HG02840 (cell line): ENCODE data around the gene HCN1.
"Not testable (repeated sequence)": the region's sequence is repeated elsewhere in the genome, so short reads cannot be mapped to it uniquely, and the experiment has no call there.

Experiments used
- ATAC-seq: cut with Tn5 transposase; IDR thresholded peaks from one replicate; pipeline ENCODE4 v1.9.1; 2021; ENCODE audit warnings: mild to moderate bottlenecking, moderate library complexity, moderate number of reproducible peaks; ENCODE audit not compliant: unreplicated experiment, low FRiP score

Gene HCN1

DNA sequence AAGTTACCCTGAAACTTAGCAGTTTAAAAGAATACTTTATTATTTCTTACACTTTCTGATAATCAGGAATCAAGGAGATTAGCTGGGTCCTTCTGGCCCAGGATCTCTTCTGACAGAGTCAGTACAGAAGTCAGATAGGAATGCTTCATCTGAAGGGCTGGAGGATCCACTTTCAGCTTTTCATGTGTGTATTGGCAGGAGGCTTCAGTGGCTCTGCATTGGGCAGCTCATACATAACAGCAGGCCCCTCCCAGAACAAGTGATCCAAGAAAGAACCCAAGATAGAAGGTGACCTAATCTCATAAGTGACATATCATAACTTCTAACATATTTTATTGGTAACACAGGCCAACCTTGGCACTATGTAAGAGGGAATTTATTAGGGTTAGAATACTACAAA is 258.4 kb downstream of the HCN1 start:
- ATAC-seq: no peak

DNA sequence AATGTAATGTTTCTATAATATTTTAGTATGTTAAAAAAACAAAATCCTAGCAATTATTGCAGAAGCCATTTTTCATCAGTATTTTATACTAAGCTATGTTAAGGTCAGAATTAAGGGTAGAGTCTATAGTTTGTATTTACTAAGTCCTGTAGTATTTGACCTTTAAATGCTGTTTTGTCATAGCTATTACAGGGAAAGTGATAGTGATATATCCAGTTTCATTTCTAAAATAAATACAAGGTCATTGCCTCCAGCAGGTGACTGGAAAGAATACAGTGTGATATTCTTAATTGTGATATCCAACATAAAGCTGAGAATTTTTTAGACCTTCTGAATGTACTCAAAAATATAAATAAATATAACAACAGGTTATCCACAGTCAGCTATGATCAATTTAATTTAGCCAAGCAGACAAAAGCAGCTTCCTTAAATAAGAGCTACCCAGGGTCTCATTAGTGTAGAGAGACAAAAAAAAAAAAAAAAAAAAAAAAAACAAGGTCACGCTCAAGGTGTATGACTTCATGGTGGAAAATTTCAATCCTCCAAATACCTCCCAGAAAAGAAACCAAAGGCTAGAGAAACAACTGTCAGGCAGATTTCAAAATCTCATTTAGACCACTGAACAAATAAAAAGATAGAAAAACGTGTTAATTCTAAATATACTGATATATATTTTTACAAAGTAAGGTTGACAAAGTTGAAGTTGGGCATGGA is 278.7 kb downstream of the HCN1 start:
- ATAC-seq: no peak

DNA sequence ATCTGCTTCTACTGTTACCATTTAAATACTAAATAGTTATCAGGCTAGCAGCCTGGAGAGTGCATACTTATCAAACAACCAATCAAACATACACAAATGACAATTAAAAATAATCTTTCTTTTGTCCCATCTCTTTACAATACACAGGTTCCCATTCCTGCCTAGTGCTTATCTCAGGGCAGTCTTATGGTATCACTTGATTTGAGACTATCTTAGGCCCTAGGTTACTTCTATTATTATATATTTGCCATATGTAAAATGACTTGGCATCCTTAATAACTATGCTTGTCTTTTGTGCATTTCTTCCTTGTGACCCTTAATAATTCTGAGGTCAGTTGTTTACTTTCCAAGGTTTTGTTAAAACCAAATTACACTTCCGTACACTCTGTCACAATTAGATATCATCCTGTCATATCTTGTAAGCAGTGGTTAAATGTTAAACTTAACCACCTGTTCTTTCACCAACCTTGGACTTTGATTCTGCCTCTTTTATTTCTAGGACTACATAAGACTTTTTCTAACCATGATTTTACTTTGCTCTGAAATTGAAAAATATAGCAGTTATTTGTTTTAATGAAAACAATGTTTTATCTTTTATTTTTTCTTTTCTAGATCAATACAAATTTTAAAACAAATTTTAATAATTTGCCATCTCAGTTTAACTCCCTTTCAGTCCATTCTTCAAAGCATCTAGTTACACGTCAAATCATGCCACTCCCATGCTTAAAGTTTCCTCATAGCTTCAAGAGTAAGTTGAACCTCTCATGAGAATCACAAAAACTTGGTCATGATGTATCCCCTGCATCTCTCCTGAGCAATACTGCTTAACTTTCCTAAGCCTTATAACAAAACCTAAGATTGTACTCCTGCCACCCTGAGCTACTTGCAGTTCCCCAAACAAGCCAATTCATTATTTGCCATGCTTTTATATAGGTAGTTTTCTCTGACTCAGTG is 281.3 kb downstream of the HCN1 start:
- ATAC-seq: no peak

DNA sequence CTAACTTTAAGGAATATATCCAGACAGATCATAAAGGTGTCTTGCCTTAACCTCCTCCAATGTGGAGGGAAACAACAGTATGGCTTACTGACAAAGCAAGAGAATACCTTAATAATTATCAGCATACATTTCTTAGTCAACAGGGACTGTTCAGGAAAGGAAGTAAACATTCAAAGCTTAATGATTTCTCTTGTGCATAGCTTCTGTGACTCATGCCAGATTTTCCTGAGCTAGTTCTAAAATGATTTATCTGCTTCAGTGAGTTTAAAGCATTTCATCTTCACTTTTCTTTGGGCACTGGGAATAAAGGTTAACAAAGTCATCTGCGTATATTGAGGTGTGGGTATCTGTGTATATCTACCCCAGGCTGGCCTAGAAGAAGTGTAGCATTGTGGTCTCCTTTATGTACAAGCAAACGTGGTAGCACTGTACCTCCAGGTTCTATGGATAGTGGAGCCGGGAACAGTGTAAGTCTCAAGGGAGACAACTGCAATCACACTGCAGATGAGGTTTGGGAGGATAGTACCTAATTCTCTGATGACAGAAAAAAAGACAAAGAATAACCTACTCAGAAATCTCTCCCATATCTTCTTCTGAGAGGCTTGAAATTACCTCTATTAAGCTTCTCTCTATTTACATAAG is 284.1 kb downstream of the HCN1 start:
- no peak for ATAC-seq

DNA sequence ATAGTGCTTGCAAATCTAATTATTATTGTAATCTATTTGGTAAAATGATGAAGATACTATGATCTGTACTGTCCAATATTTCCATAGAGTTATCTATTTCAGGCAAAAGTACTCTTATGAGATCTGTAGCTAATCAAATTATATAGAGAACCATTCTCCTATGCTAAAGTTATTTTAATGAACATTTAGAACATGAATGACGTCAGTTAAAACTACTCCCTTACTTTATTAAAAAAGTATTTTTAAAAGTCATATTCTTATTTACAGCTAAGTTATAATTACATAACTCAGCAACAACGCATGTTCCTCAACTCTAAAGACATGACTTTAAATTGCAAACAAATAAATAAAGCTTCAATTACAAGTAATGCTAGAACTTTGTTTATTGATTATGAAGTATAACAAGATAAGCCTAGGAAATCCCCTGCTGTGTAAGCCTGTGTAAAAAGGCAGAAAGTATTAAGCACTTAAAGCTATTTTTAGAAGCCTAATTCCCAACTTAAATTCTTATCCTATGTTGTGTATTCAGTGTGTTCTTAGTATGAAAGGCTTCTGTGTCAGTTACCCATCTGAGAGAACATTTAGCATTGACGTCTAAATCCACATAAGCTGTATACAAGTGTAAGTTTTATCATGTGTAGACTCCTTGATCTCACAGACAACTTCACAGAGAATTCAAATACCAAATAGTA is 285.7 kb downstream of the HCN1 start:
- ATAC-seq: no peak

DNA sequence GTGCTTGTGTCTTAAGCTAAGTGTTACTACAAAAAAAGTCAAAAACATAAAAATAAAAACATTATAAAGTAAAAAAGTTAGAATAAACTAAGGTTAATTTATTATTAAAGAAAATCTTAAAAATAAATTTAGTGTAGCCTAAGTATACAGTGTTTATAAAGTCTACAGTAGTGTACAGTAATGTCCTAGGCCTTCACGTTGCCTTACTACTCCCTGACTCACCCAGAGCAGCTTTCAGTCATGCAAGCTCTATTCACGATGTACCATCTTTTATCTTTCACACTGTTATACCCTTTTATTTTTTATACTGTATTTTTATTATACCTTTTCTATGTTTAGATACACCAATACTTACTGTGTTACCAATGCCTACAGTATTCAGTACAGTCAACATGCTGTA is 288.1 kb downstream of the HCN1 start:
- ATAC-seq: no peak

DNA sequence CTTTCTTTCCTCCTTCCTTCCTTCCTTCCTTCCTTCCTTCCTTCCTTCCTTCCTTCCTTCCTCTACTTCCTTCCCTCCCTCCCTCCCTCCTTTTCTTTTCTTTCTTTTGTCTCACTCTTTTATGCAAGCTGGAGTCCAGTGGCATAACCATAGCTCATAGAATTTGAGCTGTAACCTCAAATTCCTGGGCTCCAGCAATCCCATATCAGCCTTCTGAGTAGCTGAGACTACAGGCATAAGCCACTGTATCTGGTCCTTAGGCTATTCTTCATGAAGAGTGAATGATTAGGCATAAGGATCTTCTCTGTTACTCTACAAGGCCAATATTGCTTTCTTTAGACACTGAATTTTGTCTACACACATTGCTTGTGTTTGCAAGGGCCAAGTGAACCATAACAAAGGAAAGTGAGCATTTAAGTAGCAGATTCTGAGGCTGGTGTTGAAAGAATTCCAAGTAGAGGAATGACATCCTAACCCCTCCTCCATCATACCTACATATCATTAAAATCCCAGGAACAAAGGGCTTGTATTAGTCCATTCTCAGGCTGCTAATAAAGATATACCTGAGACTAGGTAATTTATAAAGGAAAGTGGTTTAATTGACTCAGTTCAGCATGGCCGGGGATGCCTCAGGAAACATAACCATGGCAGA is 293.2 kb downstream of the HCN1 start:
- no peak for ATAC-seq

DNA sequence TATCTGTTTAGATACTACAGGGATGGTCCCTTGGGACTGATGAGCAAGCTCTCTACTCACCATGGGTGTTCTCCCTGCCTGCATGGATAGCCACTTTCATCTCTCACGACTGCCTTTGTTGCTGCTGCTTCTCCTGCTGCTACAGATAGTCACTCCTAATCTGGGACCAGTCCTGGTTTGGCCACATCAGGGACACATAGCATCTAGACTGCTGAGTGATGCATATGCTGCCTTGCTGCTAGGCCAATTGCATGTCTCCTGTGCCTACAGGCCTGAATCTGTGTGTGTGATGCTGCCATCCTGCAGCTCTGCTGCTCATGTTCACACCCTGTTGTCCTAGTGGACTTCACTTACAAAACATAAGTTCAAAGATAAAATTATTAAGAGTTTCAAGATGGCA is 297.1 kb downstream of the HCN1 start:
- ATAC-seq: no peak

DNA sequence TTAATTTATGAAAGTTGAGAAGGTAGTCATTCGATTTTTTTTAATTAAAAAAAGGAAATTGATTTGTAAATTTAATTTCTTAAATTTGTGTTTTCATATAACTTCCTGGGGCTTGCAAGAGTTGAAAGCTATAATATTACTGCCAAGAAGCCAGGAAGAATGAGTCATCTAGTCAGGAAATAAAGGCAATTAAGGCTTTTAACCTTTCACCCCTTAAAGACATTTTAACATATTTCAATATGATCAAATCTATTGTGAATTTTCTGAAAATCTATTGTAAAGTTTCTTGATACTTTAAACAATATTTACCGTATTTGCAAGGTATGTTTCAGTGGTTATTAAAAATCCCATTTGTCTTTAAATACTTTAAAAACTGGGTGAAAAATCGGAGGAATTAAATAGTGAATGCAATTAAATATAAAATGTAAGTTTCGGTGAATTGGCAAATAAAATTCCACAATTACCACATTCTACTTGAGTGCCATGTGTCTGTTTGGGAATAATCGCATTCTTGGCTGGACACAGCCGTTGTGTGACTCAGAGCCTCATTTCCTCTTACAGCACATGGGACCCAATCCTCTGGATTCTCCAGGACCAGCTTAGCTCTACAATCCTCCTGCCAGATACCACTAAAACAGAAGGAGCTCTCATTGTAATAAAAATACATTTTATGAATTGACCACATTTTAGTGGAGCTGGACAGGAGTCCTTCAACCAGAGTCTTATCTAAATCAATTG is 310.7 kb downstream of the HCN1 start:
- ATAC-seq: no peak

DNA sequence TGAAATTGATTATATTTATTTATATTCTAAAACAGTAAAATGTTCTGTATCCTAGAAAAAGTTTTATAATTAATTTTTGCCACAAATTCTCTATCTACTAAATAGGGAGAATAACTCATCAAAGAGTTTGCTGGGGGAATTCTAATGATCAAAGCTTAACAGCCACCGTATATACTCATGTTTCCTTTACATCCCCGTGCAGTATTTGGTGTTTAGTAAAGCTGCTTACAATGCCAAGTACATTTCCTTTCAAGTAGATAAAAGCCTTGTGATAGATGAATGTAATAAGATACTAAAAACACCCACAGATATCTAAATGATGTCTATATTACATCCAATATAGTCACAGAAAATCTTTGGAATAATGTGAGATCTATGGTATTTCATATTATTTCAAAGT is 312.2 kb downstream of the HCN1 start:
- ATAC-seq: no peak

DNA sequence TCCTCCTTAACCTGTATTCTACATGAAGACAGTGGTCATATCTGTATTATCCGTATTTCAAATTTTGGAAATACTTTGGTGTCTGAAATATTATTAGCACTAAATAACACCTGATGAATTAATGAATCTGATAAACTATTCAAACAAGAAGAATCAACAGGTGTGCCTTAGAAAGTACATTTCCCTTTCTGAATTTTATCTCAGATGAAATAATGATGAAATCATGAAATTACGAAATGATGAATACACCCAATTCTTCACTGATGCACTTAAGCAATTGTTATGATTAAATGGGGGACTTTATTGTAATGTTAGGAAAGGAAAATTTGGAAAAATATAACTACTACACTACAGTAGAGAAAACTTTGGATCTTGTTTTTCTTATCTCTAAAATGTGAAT is 313.6 kb downstream of the HCN1 start:
- no peak for ATAC-seq

DNA sequence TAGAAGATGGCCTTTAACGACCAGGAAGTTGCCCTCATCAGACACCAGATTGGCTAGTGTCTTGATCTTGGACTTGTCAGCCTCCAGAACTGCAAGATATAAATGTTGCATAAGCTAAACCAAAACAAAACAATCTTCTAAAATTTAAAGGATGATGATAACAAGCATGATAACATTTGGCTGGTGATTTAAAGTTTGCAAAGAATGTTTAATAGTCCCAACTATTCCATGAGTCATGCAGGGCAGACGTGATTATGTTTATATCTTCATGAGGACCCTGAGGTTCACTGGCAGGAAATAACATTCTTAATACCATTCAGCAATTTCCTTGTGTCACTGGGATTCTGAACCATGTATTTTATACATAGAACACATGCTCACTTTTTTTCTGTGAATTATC is 319.8 kb downstream of the HCN1 start:
- no peak for ATAC-seq

DNA sequence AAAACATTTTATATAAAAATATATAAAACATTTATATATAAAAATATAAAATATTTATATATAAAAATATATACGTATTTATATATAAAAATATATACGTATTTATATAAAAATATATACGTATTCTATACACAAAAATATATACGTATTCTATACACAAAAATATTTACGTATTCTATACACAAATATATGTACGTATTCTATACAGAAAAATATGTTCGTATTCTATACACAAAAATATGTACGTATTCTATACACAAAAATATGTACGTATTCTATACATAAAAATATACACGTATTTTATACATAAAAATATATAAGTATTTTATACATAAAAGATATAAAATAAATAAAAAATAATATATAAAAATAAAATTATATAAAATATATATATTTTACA is 323.6 kb downstream of the HCN1 start:
- no peak for ATAC-seq

DNA sequence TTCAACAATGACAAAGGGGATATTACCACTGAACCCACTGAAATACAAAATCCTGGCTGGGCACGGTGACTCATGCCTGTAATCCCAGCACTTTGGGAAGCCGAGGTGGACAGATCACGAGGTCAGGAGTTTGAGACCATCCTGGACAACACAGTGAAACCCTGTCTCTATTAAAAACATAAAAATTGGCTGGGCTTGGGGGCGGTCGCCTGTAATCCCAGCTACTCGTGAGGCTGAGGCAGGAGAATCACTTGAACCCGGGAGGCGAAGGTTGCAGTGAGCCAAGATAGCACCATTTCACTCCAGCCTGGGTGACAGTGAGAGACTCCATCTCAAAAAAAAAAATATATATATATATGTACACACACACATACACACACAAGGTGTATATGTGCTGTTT is 324.8 kb downstream of the HCN1 start:
- not testable (repeated sequence) for ATAC-seq

DNA sequence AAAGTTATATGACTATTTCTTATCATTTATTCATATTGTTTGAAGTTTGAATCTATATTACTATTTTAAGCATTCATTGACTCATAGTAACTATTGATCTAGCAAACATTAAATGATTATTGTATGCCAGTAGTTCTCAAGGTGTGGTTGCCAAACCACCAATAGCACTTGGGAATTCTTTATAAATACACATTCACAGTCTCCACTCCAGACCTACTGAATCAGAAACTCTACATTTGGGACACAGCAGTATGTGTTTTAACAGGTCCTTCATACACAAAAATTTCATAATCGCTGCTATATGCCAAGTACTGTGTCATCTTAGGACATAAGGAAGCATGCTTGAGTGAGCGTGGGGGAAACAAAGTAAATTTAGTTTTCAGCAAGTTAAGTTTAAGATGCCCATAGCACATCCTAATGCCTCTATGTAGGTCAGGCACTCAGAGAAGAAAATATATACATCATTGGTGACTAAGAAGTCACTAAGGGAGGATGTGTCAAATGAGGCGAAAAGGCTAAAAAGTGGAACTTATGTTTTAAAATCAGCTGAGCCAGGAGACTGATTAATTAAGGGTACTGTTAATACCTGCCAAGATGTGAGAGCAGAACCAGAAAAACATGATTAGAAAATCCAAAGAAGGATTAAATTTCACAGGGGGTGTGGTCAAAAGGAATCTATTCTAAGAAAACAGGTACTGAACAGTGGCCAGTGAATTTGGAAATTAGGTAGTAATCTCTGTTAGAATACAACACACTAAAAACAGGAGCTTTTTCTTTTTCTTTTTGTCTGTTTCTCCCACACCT is 340.8 kb downstream of the HCN1 start:
- ATAC-seq: no peak

DNA sequence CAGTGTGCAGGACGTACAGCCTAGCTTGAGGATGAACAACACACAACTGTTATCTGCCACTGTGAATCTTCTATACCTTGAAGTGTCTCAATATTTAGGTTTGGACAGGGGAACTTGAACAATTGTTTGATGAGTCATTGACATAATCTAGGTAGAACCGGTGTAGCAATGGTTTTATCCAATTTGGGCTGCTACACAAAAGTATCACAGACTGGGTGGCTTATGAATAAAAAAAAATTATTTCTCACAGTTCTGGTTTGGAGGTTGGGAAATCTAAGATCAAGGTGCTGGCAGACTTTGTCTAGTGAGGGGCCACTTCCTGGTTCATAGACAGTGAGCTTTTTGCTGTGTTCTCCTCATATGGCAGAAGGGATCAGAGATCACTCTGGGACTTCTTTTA is 359.7 kb downstream of the HCN1 start:
- no peak for ATAC-seq

DNA sequence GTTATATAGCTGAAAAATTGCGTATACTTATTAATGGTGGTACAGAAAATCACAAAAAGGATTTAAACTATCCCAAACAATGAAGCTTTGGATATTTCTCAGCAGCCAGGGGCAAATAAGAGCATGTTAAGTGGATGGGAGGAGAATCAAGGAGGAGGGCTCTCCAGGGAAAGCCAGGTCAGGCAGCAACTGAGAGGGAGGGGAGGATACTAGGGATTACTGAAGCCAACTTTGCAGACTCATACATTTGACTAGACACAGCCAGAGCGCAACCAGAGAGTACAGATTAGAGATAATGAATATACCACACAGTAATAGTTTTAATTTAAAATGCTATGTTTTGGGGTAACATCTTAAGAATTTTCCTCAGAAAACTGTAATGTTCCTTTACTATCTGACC is 360.2 kb downstream of the HCN1 start:
- ATAC-seq: no peak

DNA sequence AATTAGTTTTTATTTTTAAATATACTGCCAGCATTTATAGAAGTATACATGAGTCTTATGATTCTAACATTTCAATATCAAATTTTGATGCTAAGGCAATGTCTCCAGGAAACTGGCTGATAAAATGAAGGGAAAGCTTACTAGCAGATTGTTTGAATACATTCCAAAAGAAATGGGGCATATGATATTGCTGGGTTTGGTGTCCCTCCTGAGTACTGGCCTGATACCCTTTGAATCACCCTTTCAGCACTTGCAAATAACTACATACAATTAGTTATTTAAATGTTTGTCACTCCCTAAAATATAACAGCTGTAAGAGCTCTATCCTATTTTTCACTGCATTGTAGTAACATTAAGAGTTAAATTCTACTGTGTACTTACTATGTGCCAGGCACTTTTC is 360.8 kb downstream of the HCN1 start:
- ATAC-seq: no peak

DNA sequence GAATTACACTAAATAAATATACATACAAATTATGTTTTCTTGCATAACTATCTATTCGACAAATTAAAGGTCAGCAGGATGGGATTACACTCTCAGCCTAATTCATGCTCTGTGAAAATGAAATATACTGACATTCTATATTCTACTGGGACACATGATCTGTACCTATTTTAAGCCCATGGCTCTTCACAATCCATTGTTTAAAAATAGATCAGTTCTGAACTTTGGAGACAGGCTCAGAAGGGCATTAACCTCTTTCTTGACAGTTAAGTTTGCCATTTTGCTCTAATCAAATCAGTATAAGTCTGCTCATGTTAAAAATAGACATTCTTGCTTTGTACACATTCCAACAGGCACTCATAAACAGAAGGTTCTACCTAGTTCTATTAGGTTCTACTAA is 361.2 kb downstream of the HCN1 start:
- no peak for ATAC-seq
